GM12878 (cell line): ENCODE results near the gene N4BP2L2. TPM values are rescaled to one million over a fixed set of nuclear protein-coding genes. Genes with fewer than 3 reads are reported as not detected.

Experiments used
- ATAC-seq: fragments of 200-7000 bp; cut with Tn5 transposase; 3 replicates; pipeline ENCODE4 v1.9.1; 2020; ENCODE audit warnings: mild to moderate bottlenecking, moderate library complexity
- BruUV-seq: library from RNA; stranded (reverse); fragments of 400-500 nt; replicated peaks from 2 replicates; lab custom pipeline; 2021; lab: Mats Ljungman, UMichigan
- CTCF ChIA-PET: fragments of 300-600 bp; sonication (Branson Sonifier 250); formaldehyde crosslinking; extraction: SDS; loops from one replicate; lab custom pipeline; 2021; ENCODE audit warnings: inconsistent platforms; lab: Yijun Ruan, JAX
- POLR2A ChIA-PET: fragments of 350-600 bp; formaldehyde crosslinking; extraction: SDS; loops from one replicate; lab custom pipeline; 2021; ENCODE audit warnings: inconsistent platforms; lab: Charles Lee
- RAD21 ChIA-PET: fragments of 300-600 bp; sonication (Branson Sonifier 250); formaldehyde crosslinking; loops from one replicate; lab custom pipeline; 2023; ENCODE audit warnings: antibody characterized with exemption; ENCODE audit not compliant: unreplicated experiment; lab: Charles Lee
- SMC1A ChIA-PET: fragments of 300-600 bp; sonication (Branson Sonifier 250); formaldehyde crosslinking; loops from one replicate; lab custom pipeline; 2023; ENCODE audit not compliant: unreplicated experiment, uncharacterized antibody; lab: Charles Lee
- DNase-seq: peaks from one replicate; pipeline ENCODE4 v3.0.0-alpha.2; 2011; ENCODE audit warnings: low read depth, low spot score
- FAIRE-seq: peaks from 3 replicates; lab custom pipeline; 2011; peaks lifted over from hg19 to GRCh38; lab: Jason Lieb, UNC
- H2AFZ ChIP-seq: 2 replicates; pipeline ENCODE4 v1.6.0; 2011; ENCODE audit warnings: low read depth, low read length, control low read depth; ENCODE audit not compliant: control insufficient read depth
- H3K27ac ChIP-seq: 2 replicates; pipeline ENCODE4 v1.5.1; 2011; ENCODE audit warnings: control low read depth; ENCODE audit not compliant: control insufficient read depth, insufficient read depth
- H3K27me3 ChIP-seq, 2 experiments: replicated peaks in 1 of 2; 2 replicates each; pipeline versions ENCODE4 v1.6.0 to v1.6.1; 2011; ENCODE audit warnings: low read length in 1 of 2; ENCODE audit not compliant: control insufficient read depth in 2 of 2, insufficient read depth in 2 of 2
- H3K36me3 ChIP-seq, 2 experiments: 2 replicates each; pipeline ENCODE4 v1.5.1; 2011; ENCODE audit warnings: low read length in 1 of 2; ENCODE audit not compliant: control insufficient read depth in 2 of 2, insufficient read depth in 2 of 2
- H3K4me1 ChIP-seq: 2 replicates; pipeline ENCODE4 v1.6.1; 2011; ENCODE audit warnings: mild to moderate bottlenecking, low read length, moderate library complexity, mixed read lengths; ENCODE audit not compliant: control insufficient read depth, insufficient read depth
- H3K4me2 ChIP-seq: 2 replicates; pipeline ENCODE4 v1.6.0; 2011; ENCODE audit warnings: control low read depth; ENCODE audit not compliant: control insufficient read depth, insufficient read depth
- H3K4me3 ChIP-seq: fragments of 200-600 bp; sonication (generic); 2 replicates; pipeline ENCODE4 v1.5.1; 2016
- H3K79me2 ChIP-seq: 2 replicates; pipeline ENCODE4 v1.6.0; 2011; ENCODE audit warnings: low read length; ENCODE audit not compliant: control insufficient read depth, insufficient read depth
- H3K9ac ChIP-seq: 2 replicates; pipeline ENCODE4 v1.8.0; 2011; ENCODE audit warnings: low read length, control low read depth, mixed read lengths; ENCODE audit not compliant: control insufficient read depth, insufficient read depth
- H3K9me3 ChIP-seq: replicated peaks from 3 replicates; pipeline ENCODE4 v1.5.1; 2011; ENCODE audit warnings: mild to moderate bottlenecking, low read length; ENCODE audit not compliant: control insufficient read depth, insufficient read depth
- H4K20me1 ChIP-seq: 2 replicates; pipeline ENCODE4 v1.6.0; 2011; ENCODE audit not compliant: control insufficient read depth, insufficient read depth
- ASH2L ChIP-seq: fragments of 300-600, 200-600 bp; sonication (generic); IDR thresholded peaks from 2 replicates; pipeline ENCODE4 v1.6.1; 2017; ENCODE audit warnings: low read depth, mild to moderate bottlenecking, borderline replicate concordance
- E2F8 ChIP-seq: fragments of 450-650 bp; IDR thresholded peaks from 2 replicates; pipeline ENCODE4 v1.6.1; 2018; ENCODE audit warnings: mild to moderate bottlenecking, low read depth, moderate library complexity; ENCODE audit not compliant: partially characterized antibody
- FOXK2 ChIP-seq: fragments of 450-650 bp; IDR thresholded peaks from 2 replicates; pipeline ENCODE4 v1.6.1; 2017; ENCODE audit warnings: mild to moderate bottlenecking, moderate library complexity
- IKZF1 ChIP-seq: fragments of 450-650 bp; conservative IDR thresholded peaks from 2 replicates; pipeline ENCODE4 v1.6.1; 2017; ENCODE audit warnings: antibody characterized with exemption, mild to moderate bottlenecking
- POU2F2 ChIP-seq: IDR thresholded peaks from 3 replicates; pipeline ENCODE4 v1.6.1; 2011; ENCODE audit warnings: low read depth, mild to moderate bottlenecking, low read length, borderline replicate concordance
- RELA ChIP-seq: fragments of 450-650 bp; IDR thresholded peaks from 2 replicates; pipeline ENCODE4 v1.8.0; 2014; ENCODE audit warnings: borderline replicate concordance; ENCODE audit not compliant: partially characterized antibody
- TCF12 ChIP-seq: IDR thresholded peaks from 2 replicates; pipeline ENCODE4 v1.6.1; 2011; ENCODE audit warnings: low read depth, mild to moderate bottlenecking, low read length
- USF1 ChIP-seq: IDR thresholded peaks from 2 replicates; pipeline ENCODE4 v1.6.1; 2011; ENCODE audit warnings: borderline replicate concordance, low read depth, mild to moderate bottlenecking, moderate library complexity, mixed read lengths, low read length; ENCODE audit not compliant: insufficient read depth; ENCODE audit errors: extremely low read length
- USF2 ChIP-seq: IDR thresholded peaks from 2 replicates; pipeline ENCODE4 v1.6.1; 2011; ENCODE audit warnings: low read depth, low read length, improper control_type of control experiment, borderline replicate concordance
- ZNF622 ChIP-seq: fragments of 450-650 bp; IDR thresholded peaks from 2 replicates; pipeline ENCODE4 v1.6.1; 2017; ENCODE audit warnings: mild to moderate bottlenecking, inconsistent platforms
- WGBS: methylation state at CpG from one replicate; pipeline ENCODE4 v1.1.6; 2016; ENCODE audit warnings: low lambda C conversion rate; ENCODE audit not compliant: insufficient replicate concordance, insufficient coverage; ENCODE audit errors: missing lambda C conversion rate; 5-methylcytosine and 5-hydroxymethylcytosine counted together
- in situ Hi-C: fragments of 300-500 bp; cut with MboI; formaldehyde crosslinking; loops from 9 replicates; pipeline ENCODE4 v1.14.3; 2018; ENCODE audit warnings: mixed read lengths
- intact Hi-C: fragments of 100-400 bp; cut with micrococcal nuclease; formaldehyde crosslinking; loops from one replicate; pipeline ENCODE4 v1.14.2; 2022; ENCODE audit not compliant: unreplicated experiment
- polyA plus RNA-seq, 11 experiments: library from polyadenylated mRNA; depleted of rRNA in 4 of 11; unstranded in 6 of 11; stranded (reverse) in 5 of 11; fragments of >200 nt; fragmentation: Nextera tagmentation in 4 of 11; fragmentation: Illumina TruSeq in 1 of 11; extraction: Ambion mirVana in 4 of 11; extraction: Trizol in 1 of 11; gene quantifications; 1 replicate in 1 of 11; 2 replicates in 10 of 11; pipeline versions ENCODE4 v1.2.1 to v1.2.3, GENCODE V29; 2011 to 2016; ENCODE audit warnings: inconsistent platforms in 2 of 11, missing spikeins in 2 of 11, low read depth in 1 of 11
- total RNA-seq, 4 experiments: library from RNA; depleted of rRNA in 3 of 4; stranded (reverse); fragments of >200 nt in 3 of 4; fragmentation: Illumina TruSeq in 1 of 4; extraction: Trizol in 1 of 4; gene quantifications; 2 replicates each; pipeline versions ENCODE4 v1.2.1 to v1.2.3, GENCODE V29; 2013 to 2021
- TF ChIP-seq, protein P1 (sequence below): fragments of 150-350 bp; IDR thresholded peaks from 2 replicates; pipeline ENCODE4 v1.6.1; 2016; ENCODE audit warnings: low read depth, low read length
- TF ChIP-seq, protein P2 (sequence below): IDR thresholded peaks from 2 replicates; pipeline ENCODE4 v1.6.1; 2011; ENCODE audit warnings: low read depth, mild to moderate bottlenecking, low read length, moderate library complexity, borderline replicate concordance; ENCODE audit errors: extremely low read depth

The N4BP2L2 gene
- total and polyA plus RNA-seq, 10 of the 15 experiments (the other 5 are each of a cell fraction or from before 2014, with no cell fraction given): 41.7 to 87.1 (median 61.2) TPM

DNA sequence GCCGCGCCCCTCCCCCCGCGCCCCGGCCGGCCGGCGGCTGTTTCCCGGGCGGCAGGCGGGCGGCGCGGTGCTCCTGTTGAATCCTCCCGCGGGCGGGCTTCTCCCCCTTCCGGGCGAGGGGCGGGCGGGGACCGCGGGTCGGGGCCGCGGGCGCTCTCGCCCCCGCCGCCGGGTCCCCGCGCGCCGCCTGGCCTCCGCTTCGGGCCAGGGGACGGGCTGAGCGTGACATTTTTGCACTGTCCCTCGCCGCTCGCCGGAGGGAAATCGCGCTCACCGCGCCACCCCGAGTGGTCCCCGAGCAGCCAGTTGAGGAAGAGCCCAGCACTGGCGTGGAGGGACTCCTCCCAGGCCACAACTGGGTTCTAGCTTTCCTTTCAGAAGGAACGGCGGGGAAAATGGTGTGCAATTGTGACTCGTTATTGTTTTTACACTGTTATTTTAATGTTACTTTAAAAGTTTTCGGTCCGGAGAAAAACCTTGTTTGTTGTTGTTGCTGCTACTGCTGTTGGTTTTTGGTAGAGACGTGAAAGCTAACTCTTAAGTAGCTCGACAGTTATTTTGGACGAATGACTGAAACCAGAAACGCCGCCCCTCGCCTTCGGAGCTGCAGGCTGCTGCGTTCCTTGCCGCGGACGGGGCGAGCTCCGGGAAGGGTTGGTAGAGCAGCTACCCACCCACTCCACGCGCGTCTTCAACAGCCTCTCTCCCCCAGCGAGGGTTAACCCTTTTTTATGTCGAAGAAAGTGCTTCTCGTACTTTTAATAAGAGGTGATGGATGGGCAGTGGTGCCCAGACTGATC lies 48.6 kb upstream of the N4BP2L2 start:
- Histone ChIP-seq H3K4me2 (peak overlapping the region; percentile 75), H4K20me1 (0 out of 2 replicates have a peak, but pooled peaks cover 3% of the 10 kb centered on the region), H3K79me2 (peaks cover 53% of the 10 kb centered on the region), H3K4me3 (peak overlapping the region; percentile 75), H2AFZ (peak overlapping the region; percentile 58), H3K4me1 (peaks cover 4% of the 10 kb centered on the region; the same call in 1 of the 2 replicates), H3K27ac (peak overlapping the region; percentile 78), H3K36me3 (no peaks in the 10 kb centered on the region), H3K9me3 (no peaks in the 10 kb centered on the region), H3K27me3 (no peaks in the 10 kb centered on the region), H3K9ac (peak overlapping the region; percentile 87)
- FAIRE-seq (no peak), DNase-seq (no peak), ATAC-seq (peak; percentile 62)
- ChIA-PET POLR2A (interaction anchor here (0.5 to 2.2 kb wide), 5 partner anchors 48 to 272 kb away, joined by 3 to 11 read pairs (median 4); partner anchors contain the start of genes BRCA2 and ZAR1L), SMC1A (interaction anchor here (0.7 to 5.1 kb wide), 33 partner anchors 8 to 956 kb away, joined by 3 to 111 read pairs (median 4); partner anchors contain the start of genes N4BP2L1 and N4BP2L2), RAD21 (interaction anchor here (0.7 to 4.4 kb wide), 26 partner anchors 9 to 1232 kb away, joined by 3 to 112 read pairs (median 4); partner anchors contain the start of gene KL), CTCF (interaction anchor here (0.6 to 7.3 kb wide), 24 partner anchors 8 to 1134 kb away, joined by 3 to 171 read pairs (median 6); partner anchors contain the start of gene N4BP2L2)
- WGBS: 0% methylated on average over 36 of the region's 74 CpGs
- intact Hi-C loops (loop anchor here (2.0 to 10.0 kb wide), 5 partner anchors 150 to 1135 kb away; partner anchors contain the start of gene KL), in situ Hi-C loops (loop anchor here (10.0 to 25.0 kb wide), 2 partner anchors 958 to 1125 kb away; no protein-coding TSS in a partner anchor)
- BruUV-seq: no TSS peak
- TF ChIP-seq IKZF1 (no peak; the same call in none of the 2 replicates), USF2 (no peak), POU2F2 (no peak), ASH2L (no peak), TCF12 (no peak), RELA (no peak), FOXK2 (no peak), ZNF622 (no peak), E2F8 (no peak), USF1 (no peak)
- TF ChIP-seq, protein P1, sequence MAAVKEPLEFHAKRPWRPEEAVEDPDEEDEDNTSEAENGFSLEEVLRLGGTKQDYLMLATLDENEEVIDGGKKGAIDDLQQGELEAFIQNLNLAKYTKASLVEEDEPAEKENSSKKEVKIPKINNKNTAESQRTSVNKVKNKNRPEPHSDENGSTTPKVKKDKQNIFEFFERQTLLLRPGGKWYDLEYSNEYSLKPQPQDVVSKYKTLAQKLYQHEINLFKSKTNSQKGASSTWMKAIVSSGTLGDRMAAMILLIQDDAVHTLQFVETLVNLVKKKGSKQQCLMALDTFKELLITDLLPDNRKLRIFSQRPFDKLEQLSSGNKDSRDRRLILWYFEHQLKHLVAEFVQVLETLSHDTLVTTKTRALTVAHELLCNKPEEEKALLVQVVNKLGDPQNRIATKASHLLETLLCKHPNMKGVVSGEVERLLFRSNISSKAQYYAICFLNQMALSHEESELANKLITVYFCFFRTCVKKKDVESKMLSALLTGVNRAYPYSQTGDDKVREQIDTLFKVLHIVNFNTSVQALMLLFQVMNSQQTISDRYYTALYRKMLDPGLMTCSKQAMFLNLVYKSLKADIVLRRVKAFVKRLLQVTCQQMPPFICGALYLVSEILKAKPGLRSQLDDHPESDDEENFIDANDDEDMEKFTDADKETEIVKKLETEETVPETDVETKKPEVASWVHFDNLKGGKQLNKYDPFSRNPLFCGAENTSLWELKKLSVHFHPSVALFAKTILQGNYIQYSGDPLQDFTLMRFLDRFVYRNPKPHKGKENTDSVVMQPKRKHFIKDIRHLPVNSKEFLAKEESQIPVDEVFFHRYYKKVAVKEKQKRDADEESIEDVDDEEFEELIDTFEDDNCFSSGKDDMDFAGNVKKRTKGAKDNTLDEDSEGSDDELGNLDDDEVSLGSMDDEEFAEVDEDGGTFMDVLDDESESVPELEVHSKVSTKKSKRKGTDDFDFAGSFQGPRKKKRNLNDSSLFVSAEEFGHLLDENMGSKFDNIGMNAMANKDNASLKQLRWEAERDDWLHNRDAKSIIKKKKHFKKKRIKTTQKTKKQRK: no peak
- TF ChIP-seq, protein P2, sequence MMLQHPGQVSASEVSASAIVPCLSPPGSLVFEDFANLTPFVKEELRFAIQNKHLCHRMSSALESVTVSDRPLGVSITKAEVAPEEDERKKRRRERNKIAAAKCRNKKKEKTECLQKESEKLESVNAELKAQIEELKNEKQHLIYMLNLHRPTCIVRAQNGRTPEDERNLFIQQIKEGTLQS: no peak
